ENCODE measurements around the gene GPC1. TPM values are rescaled to one million over a fixed set of nuclear protein-coding genes. Genes with fewer than 3 reads are reported as not detected.

The GPC1 gene
- total and polyA plus RNA-seq, 2 experiments from 2014 or later = 9.0 to 46.2 TPM

DNA sequence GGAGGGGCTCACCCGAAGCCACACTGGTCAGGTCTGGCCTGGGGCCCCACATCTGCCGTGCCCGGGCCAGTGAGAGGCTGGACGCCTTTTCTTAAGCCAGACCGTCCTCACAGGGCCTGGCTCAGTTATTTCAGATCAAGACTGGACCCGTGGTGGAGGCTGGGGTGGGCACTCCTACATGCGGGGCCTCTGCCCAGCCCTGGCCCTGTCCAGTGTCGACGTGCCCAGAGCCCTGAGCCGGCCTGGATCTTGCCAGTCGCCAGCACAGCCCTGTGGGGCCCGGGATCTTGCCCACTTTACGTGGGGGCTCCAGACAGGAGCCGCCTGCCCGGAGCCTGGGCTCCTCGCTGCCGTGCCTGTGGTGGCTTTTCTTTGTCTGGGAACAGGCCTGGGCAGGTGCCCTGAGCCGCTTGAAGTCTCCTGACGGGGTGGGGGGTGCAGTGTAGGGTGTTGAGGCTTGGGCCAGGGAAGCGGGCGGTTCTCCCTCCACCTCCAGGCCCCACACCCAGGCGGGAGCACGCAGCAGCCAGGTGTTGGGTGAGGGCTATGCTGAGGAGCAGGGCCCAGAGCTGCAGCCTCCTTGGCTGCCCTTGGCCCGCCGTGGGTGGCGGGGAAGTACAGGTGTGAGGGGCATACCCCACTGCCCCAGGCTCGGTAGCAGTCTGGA, 6.0 kb downstream of the GPC1 start (continued):
- no peak for TF ChIP-seq ZNF462 (CRISPR knock-in tag; IDR thresholded peaks at IDR 0.05)
- no peak for TF ChIP-seq CREB1 (CRISPR knock-in tag; IDR thresholded peaks at IDR 0.05; ENCODE audit: low read depth)
- no peak for TF ChIP-seq REST (IDR thresholded peaks at IDR 0.05; ENCODE audit: unreplicated experiment)

- no peaks in the 10 kb centered on the region for H3K36me3 ChIP-seq (ENCODE audit: insufficient read depth)
- no peak overlapping the region for H3K27ac Mint-ChIP-seq
- H3K79me2 ChIP-seq (replicated peaks; ENCODE audit: insufficient read depth) = peaks cover 11% of the 10 kb centered on the region; the same call in 1 of the 2 replicates
- H3K4me3 Mint-ChIP-seq = no peak overlapping the region
- no peak for DNase-seq (ENCODE audit: low spot score)
- peaks cover 1% of the 10 kb centered on the region; the same call in 1 of the 2 replicates for H3K4me1 ChIP-seq (ENCODE audit: insufficient read depth)
- H2AFZ ChIP-seq = no peak overlapping the region
- H3K36me3 Mint-ChIP-seq (ENCODE audit: low read depth) = no peaks in the 10 kb centered on the region
- H3K27me3 ChIP-seq (ENCODE audit: insufficient read depth) = peaks cover 12% of the 10 kb centered on the region
- H3K4me3 ChIP-seq = no peak overlapping the region
- no peaks in the 10 kb centered on the region for H3K9me3 Mint-ChIP-seq
- no peak for ATAC-seq
- H3K9me2 ChIP-seq (ENCODE audit: insufficient read depth) = no peaks in the 10 kb centered on the region
- no peak overlapping the region for H3K4me2 ChIP-seq
- H3K27ac ChIP-seq (ENCODE audit: low read depth) = no peak overlapping the region
- no peaks in the 10 kb centered on the region for H3F3A ChIP-seq (replicated peaks; ENCODE audit: low read depth)
- H4K20me1 ChIP-seq (replicated peaks; ENCODE audit: insufficient read depth) = peaks cover 7% of the 10 kb centered on the region
- H3K27me3 Mint-ChIP-seq (ENCODE audit: insufficient read depth, low read depth, poor library complexity) = peaks cover 19% of the 10 kb centered on the region
- no peak for TF ChIP-seq CTCF (conservative IDR thresholded peaks at IDR 0.05; ENCODE audit: low read depth in 2 of 2)
- no peaks in the 10 kb centered on the region for H3K4me1 Mint-ChIP-seq
Measured at GRCh38 chr2:240441993-240442411, 6.5 kb downstream of the GPC1 start.
